ENCODE results near the gene TMEM63B.
"Not testable (repeated sequence)": the region's sequence is repeated elsewhere in the genome, so short reads cannot be mapped to it uniquely, and the experiment has no call there.

DNA sequence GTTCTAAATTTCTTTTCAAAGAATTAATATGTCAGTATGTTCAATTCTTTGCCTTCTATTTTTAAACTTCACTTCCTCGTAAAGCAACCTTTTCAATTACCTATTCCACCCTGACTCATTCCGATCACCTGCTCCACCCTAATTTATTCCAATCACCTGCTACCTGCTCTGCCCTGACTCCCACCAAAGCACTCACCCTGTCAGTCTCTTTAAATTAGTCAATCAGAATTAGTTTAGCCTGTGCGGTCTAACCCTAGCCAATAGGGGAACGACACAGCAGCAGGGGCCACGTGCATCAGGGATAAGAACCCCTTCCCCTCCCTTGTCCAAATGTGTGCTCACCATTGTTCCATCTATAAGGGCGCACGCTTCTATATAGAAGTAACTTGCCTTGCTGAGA, 58.0 kb downstream of the TMEM63B start:
- TF ChIP-seq, protein P1, sequence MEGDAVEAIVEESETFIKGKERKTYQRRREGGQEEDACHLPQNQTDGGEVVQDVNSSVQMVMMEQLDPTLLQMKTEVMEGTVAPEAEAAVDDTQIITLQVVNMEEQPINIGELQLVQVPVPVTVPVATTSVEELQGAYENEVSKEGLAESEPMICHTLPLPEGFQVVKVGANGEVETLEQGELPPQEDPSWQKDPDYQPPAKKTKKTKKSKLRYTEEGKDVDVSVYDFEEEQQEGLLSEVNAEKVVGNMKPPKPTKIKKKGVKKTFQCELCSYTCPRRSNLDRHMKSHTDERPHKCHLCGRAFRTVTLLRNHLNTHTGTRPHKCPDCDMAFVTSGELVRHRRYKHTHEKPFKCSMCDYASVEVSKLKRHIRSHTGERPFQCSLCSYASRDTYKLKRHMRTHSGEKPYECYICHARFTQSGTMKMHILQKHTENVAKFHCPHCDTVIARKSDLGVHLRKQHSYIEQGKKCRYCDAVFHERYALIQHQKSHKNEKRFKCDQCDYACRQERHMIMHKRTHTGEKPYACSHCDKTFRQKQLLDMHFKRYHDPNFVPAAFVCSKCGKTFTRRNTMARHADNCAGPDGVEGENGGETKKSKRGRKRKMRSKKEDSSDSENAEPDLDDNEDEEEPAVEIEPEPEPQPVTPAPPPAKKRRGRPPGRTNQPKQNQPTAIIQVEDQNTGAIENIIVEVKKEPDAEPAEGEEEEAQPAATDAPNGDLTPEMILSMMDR (IDR thresholded peaks at IDR 0.05): not testable (repeated sequence)
- not testable (repeated sequence) for TF ChIP-seq EZH2 (IDR thresholded peaks at IDR 0.05; ENCODE audit: borderline replicate concordance, insufficient read depth, low read depth, low read length, poor library complexity, severe bottlenecking)
